AG09309 (cell line): ENCODE results near the gene CYP11A1.

Experiments used
- DNase-seq: peaks from one replicate; pipeline ENCODE4 v3.0.0-alpha.2; 2010; ENCODE audit warnings: low read depth
- H3K4me3 ChIP-seq: 2 replicates; pipeline ENCODE4 v1.5.1; 2011; ENCODE audit warnings: mild to moderate bottlenecking, low read depth, low read length, moderate library complexity; ENCODE audit not compliant: control insufficient read depth
- CTCF ChIP-seq: IDR thresholded peaks from 2 replicates; pipeline ENCODE4 v1.5.1; 2011; ENCODE audit warnings: mild to moderate bottlenecking, low read depth, low read length, inconsistent platforms; ENCODE audit not compliant: insufficient read depth, control insufficient read depth; ENCODE audit errors: missing control alignments

Gene CYP11A1

DNA sequence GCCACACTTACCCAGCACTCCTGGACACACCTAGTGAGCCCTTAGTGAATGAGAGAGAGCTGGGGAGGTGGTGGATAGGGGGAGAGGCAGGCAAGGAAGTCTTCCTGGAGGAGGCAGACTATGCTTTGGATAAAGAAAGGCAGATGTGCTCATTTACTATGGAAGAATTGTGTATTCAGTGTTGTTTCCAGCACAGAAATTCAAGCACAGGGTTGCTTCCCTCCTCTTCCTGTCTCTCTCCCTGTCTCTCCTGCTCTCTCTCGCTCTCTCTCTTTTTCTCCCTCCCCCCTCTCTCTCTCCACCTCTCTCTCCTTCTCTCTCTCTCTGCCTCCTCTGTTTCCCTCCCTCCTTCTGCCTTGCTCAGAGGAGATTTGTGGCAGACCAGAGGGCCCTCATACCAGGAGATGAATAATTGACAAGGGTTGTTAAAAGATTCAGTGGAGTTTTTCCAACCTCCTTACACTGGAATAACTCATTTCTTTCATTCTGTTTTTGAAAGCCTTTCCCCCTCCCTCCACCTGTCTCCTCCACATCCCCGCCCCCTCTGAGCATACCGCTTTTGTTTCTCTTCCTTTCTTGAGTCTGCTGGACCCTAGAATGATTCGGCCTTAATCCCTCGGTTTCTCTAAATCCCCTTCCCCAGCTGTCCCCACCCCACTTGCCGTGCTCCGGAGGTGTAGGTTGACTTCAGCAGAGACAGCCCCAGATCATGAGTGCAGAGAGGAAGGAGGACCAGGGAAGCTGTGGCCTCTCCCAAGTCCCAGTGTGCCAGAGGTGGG, 65.7 kb downstream of the CYP11A1 start:
- no peak for TF ChIP-seq CTCF
- no peak for DNase-seq
- H3K4me3 ChIP-seq, result no peak overlapping the region

DNA sequence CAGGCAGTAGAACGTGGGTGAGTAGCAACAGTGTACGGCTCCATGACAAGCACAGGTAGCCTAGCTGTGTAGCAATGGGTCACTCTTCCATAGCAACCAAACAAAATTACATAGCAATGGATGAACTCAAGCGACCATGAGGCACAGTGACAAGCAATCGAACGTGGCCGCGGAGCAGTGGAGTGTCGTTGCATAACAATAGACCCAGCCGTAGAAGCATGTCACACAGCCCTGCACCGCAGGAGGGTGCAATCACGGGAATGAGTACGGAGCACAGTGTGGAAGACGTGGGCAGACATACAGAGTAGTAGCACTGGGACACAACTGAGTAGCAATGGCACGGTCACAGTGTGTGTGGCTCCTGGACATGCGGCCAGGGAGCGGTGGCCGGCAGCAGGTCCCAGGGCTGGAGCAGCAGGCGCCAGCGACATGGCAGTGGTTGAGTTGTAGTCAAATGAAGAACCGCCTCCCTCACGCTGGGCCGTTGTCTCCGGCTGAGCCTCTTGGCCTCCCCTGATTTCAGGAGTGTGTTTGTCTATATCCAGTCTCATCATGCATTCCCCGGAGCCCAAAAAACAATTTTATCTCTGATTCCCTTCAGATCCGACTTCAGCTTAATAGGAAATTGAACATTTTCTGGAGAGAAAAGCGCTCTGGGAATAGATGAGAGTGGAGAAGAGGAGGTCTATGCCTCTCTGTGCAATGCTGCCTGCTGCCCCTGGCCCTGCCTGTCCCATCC, 67.2 kb downstream of the CYP11A1 start:
- DNase-seq, result no peak
- no peak for TF ChIP-seq CTCF
- no peak overlapping the region for H3K4me3 ChIP-seq

- TF ChIP-seq CTCF, result no peak
- H3K4me3 ChIP-seq, result no peak overlapping the region
- DNase-seq, result no peak
Observed at GRCh38 chr15:74297887-74298286, 69.6 kb downstream of the CYP11A1 start.

GRCh38 chr15:74295800-74296199, 71.6 kb downstream of the CYP11A1 start:
- no peak for DNase-seq
- no peak overlapping the region for H3K4me3 ChIP-seq
- TF ChIP-seq CTCF, result no peak

DNA sequence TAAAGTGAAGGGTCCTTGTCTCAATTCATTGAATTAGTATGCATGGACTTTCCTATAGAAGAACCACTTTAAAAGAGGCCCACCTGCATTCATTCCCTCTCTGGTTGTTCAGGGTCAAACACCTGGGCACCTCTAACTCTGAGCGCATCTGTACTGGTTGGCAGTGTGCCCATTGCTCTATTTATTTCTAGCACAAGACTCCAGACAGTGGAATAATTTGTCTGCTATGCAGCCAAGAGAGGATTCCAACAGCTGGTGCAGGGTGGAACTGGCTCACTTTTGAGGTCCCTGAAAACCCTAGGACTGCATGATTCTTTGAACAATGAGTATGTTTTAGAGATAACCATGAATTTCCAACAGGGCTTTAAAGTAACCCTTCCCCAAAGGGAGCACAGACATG, 73.4 kb downstream of the CYP11A1 start:
- no peak for TF ChIP-seq CTCF
- no peak overlapping the region for H3K4me3 ChIP-seq
- no peak for DNase-seq

DNA sequence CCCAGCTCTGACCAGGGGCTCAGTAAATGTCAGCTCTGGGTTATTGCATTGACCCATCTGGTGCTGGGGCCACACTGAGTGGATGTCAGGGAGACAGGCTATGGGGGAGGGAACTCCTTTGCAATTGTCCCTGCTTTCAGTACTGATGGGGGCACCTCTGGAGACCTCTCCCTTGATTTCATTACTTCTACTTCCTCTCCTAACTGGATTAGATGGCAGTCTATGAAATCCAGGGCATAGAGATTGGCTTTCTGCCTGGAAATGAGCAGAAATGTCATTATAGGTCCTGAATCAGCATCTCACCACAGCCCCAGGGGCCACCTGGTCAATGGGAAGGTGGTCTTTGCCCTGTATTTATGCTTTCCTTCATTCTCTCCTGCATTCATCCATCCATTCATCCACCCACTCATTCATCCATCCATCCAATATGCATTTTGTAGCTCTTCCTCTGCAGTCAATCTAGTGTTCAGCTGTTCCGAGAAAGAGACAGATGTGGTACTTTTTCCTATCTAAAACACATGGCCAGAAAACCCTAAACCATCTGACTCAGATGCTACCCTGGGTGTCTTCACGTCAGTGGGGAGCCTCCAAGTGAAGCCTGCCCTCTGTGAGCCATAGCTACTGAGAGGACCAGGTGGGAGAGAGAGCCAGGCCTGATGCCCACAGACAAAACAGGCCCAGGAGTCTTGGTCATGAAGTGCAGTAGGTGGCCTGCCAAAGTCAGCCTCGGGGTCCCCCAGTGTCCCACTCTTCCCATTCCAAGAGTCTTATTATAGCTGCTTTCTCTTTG, 74.2 kb downstream of the CYP11A1 start:
- no peak for DNase-seq
- no peak for TF ChIP-seq CTCF
- no peak overlapping the region for H3K4me3 ChIP-seq
